Loucy (cell line): ENCODE data around the gene OR2Y1.

Source experiments
- H2AFZ ChIP-seq: fragments of 200-600 bp; sonication (generic); 2 replicates; pipeline ENCODE4 v1.6.0; 2016; ENCODE audit warnings: antibody characterized with exemption, mild to moderate bottlenecking, low read length, moderate library complexity
- H3F3A ChIP-seq: fragments of 200-600 bp; 2 replicates; pipeline ENCODE4 v1.6.0; 2016; ENCODE audit warnings: antibody characterized with exemption, low read depth, mild to moderate bottlenecking
- H3K27me3 ChIP-seq: fragments of 200-600 bp; sonication (generic); 2 replicates; pipeline ENCODE4 v1.6.1; 2014; ENCODE audit warnings: low read length, mild to moderate bottlenecking; ENCODE audit not compliant: insufficient read depth, poor library complexity, severe bottlenecking
- H3K36me3 ChIP-seq: fragments of 200-600 bp; sonication (generic); 2 replicates; pipeline ENCODE4 v1.6.1; 2016; ENCODE audit warnings: low read length; ENCODE audit not compliant: insufficient read depth
- H3K4me1 ChIP-seq: fragments of 200-600 bp; sonication (generic); 2 replicates; pipeline ENCODE4 v1.5.1; 2014; ENCODE audit warnings: low read length, mild to moderate bottlenecking; ENCODE audit not compliant: insufficient read depth, poor library complexity, severe bottlenecking
- H3K4me2 ChIP-seq: fragments of 200-600 bp; sonication (generic); 2 replicates; pipeline ENCODE4 v1.6.0; 2014; ENCODE audit warnings: antibody characterized with exemption, low read length, low read depth, mild to moderate bottlenecking; ENCODE audit not compliant: poor library complexity, severe bottlenecking
- H3K4me3 ChIP-seq: fragments of 200-600 bp; sonication (generic); 2 replicates; pipeline ENCODE4 v1.5.1; 2014; ENCODE audit warnings: low read length, mild to moderate bottlenecking, mixed read lengths; ENCODE audit not compliant: poor library complexity, severe bottlenecking
- H3K79me2 ChIP-seq: fragments of 200-600 bp; sonication (generic); 2 replicates; pipeline ENCODE4 v1.6.1; 2014; ENCODE audit warnings: low read length; ENCODE audit not compliant: insufficient read depth
- H3K9ac ChIP-seq: fragments of 200-600 bp; sonication (generic); 2 replicates; pipeline ENCODE4 v1.6.0; 2014; ENCODE audit warnings: mild to moderate bottlenecking, low read depth, low read length, moderate library complexity; ENCODE audit not compliant: poor library complexity, severe bottlenecking
- H3K9me2 ChIP-seq: fragments of 200-600 bp; sonication (generic); replicated peaks from 2 replicates; pipeline ENCODE4 v1.6.1; 2016; ENCODE audit warnings: low read depth, low read length, mixed read lengths
- H3K9me3 ChIP-seq: fragments of 200-600 bp; sonication (generic); 2 replicates; pipeline ENCODE4 v1.6.1; 2014; ENCODE audit warnings: mild to moderate bottlenecking, antibody characterized with exemption, low read length, low read depth; ENCODE audit not compliant: insufficient read depth
- H4K20me1 ChIP-seq: fragments of 200-600 bp; sonication (generic); 2 replicates; pipeline ENCODE4 v1.6.0; 2014; ENCODE audit warnings: antibody characterized with exemption, low read length, mild to moderate bottlenecking; ENCODE audit not compliant: insufficient read depth, poor library complexity, severe bottlenecking
- EZH2phosphoT487 ChIP-seq: fragments of 200-600 bp; IDR thresholded peaks from 2 replicates; pipeline ENCODE4 v1.6.1; 2018; ENCODE audit warnings: antibody characterized with exemption, mild to moderate bottlenecking, moderate library complexity, borderline replicate concordance
- TF ChIP-seq, protein P1 (sequence below): fragments of 200-600 bp; sonication (generic); conservative IDR thresholded peaks from 2 replicates; pipeline ENCODE4 v1.5.1; 2014; ENCODE audit warnings: mild to moderate bottlenecking, antibody characterized with exemption, low read length

The OR2Y1 gene

DNA sequence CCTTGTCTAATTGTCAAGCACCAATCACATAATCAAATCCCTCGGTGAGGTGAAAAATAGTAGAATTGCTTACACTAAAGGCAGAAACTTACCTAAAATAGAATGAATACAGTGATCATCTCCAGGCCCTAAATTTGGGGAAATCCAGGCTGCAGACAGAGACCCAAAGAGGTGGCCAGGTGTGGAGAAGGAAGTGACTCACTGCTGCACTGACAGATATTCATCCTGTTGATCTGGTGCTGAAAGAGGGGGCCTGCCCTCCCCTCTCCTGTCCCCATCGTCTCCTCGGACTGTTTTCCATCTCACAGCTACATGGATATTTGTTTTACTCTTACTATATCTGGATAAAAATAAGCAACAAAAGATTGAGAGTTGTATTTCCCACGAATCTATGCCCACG, 15.9 kb downstream of the OR2Y1 start:
- Histone ChIP-seq H3K79me2 (no peaks in the 10 kb centered on the region), H3F3A (no peaks in the 10 kb centered on the region), H3K4me2 (no peak overlapping the region), H3K4me3 (no peak overlapping the region), H2AFZ (no peak overlapping the region), H3K27me3 (no peaks in the 10 kb centered on the region), H4K20me1 (no peaks in the 10 kb centered on the region), H3K9me3 (no peaks in the 10 kb centered on the region), H3K4me1 (no peaks in the 10 kb centered on the region), H3K9me2 (no peaks in the 10 kb centered on the region), H3K9ac (no peak overlapping the region), H3K36me3 (no peaks in the 10 kb centered on the region)
- TF ChIP-seq EZH2phosphoT487, result no peak
- TF ChIP-seq, protein P1, sequence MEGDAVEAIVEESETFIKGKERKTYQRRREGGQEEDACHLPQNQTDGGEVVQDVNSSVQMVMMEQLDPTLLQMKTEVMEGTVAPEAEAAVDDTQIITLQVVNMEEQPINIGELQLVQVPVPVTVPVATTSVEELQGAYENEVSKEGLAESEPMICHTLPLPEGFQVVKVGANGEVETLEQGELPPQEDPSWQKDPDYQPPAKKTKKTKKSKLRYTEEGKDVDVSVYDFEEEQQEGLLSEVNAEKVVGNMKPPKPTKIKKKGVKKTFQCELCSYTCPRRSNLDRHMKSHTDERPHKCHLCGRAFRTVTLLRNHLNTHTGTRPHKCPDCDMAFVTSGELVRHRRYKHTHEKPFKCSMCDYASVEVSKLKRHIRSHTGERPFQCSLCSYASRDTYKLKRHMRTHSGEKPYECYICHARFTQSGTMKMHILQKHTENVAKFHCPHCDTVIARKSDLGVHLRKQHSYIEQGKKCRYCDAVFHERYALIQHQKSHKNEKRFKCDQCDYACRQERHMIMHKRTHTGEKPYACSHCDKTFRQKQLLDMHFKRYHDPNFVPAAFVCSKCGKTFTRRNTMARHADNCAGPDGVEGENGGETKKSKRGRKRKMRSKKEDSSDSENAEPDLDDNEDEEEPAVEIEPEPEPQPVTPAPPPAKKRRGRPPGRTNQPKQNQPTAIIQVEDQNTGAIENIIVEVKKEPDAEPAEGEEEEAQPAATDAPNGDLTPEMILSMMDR, result no peak

DNA sequence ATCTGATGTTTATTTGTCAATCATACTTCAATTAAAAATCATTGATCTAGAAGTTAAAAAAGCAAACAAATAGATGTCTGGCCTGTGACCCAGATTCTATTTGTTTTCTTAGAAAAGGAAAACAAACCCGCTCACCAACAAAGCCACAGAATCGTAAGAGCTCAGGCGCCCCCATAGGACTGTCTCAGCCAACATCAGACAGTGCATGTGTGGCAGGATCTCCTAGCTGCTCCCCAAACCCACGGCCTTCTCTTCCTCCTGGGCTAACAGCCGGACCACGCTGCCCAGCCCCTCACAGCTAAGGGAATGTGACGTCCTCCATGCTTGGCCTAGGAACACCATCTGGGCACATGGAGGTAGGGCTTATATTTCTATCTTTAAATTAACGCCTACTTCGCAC, 19.4 kb downstream of the OR2Y1 start:
- Histone ChIP-seq H3K79me2 (no peaks in the 10 kb centered on the region), H3K27me3 (no peaks in the 10 kb centered on the region), H3K4me1 (no peaks in the 10 kb centered on the region), H2AFZ (no peak overlapping the region), H3F3A (no peaks in the 10 kb centered on the region), H3K4me2 (no peak overlapping the region), H3K9ac (no peak overlapping the region), H3K4me3 (no peak overlapping the region), H3K9me2 (no peaks in the 10 kb centered on the region), H4K20me1 (no peaks in the 10 kb centered on the region), H3K36me3 (no peaks in the 10 kb centered on the region), H3K9me3 (no peaks in the 10 kb centered on the region)
- no peak for TF ChIP-seq EZH2phosphoT487
- TF ChIP-seq, protein P1, result no peak

GRCh38 chr5:180719781-180720180, 20.1 kb downstream of the OR2Y1 start:
- no peaks in the 10 kb centered on the region for H3K36me3 ChIP-seq
- H3K4me1 ChIP-seq, result no peaks in the 10 kb centered on the region
- no peaks in the 10 kb centered on the region for H3K79me2 ChIP-seq
- no peaks in the 10 kb centered on the region for H3K9me2 ChIP-seq
- H3K4me3 ChIP-seq, result no peak overlapping the region
- no peaks in the 10 kb centered on the region for H3K9me3 ChIP-seq
- H3K9ac ChIP-seq, result no peak overlapping the region
- no peak for TF ChIP-seq EZH2phosphoT487
- TF ChIP-seq, protein P1, result no peak
- no peaks in the 10 kb centered on the region for H3K27me3 ChIP-seq
- H4K20me1 ChIP-seq, result no peaks in the 10 kb centered on the region
- H3F3A ChIP-seq, result no peaks in the 10 kb centered on the region
- no peak overlapping the region for H3K4me2 ChIP-seq
- no peak overlapping the region for H2AFZ ChIP-seq
